Endothelial cell of umbilical vein (primary cell): ENCODE data around the gene TXNRD3.

Source experiments
- CTCF ChIP-seq, 2 donors: IDR thresholded peaks; 1 replicate in 1 of 2; 2 replicates in 1 of 2; pipeline ENCODE4 v1.5.1; 2011; ENCODE audit warnings: low read length in 2 of 2, mild to moderate bottlenecking in 2 of 2, moderate library complexity in 2 of 2, control low read depth in 1 of 2, inconsistent platforms in 1 of 2, low read depth in 1 of 2; ENCODE audit not compliant: insufficient read depth in 1 of 2; ENCODE audit errors: extremely low read depth in 1 of 2
- EZH2 ChIP-seq: IDR thresholded peaks from 2 replicates; pipeline ENCODE4 v1.6.1; 2012; ENCODE audit warnings: borderline replicate concordance, low read depth, mild to moderate bottlenecking, moderate library complexity, low read length, inconsistent platforms; ENCODE audit not compliant: severe bottlenecking
- FOS ChIP-seq: IDR thresholded peaks from 2 replicates; pipeline ENCODE4 v1.6.1; 2011; ENCODE audit warnings: mild to moderate bottlenecking, low read length, moderate library complexity, borderline replicate concordance; ENCODE audit not compliant: insufficient read depth
- GATA2 ChIP-seq: IDR thresholded peaks from 2 replicates; pipeline ENCODE4 v1.7.0; 2011; ENCODE audit warnings: low read depth, mild to moderate bottlenecking, moderate library complexity, mixed read lengths, low read length; ENCODE audit not compliant: insufficient read length, insufficient read depth
- JUN ChIP-seq: IDR thresholded peaks from 2 replicates; pipeline ENCODE4 v1.6.1; 2011; ENCODE audit warnings: borderline replicate concordance, low read depth; ENCODE audit not compliant: insufficient read length, insufficient read depth
- MAX ChIP-seq: IDR thresholded peaks from 2 replicates; pipeline ENCODE4 v1.6.1; 2011; ENCODE audit not compliant: insufficient read depth, insufficient read length
- MYC ChIP-seq: IDR thresholded peaks from one replicate; pipeline ENCODE4 v1.6.1; 2011; ENCODE audit warnings: mild to moderate bottlenecking, low read depth, low read length
- POLR2A ChIP-seq: IDR thresholded peaks from 2 replicates; pipeline ENCODE4 v1.6.1; 2012; ENCODE audit warnings: low read depth, mild to moderate bottlenecking, control low read depth, low read length
- POLR2AphosphoS5 ChIP-seq: IDR thresholded peaks from 2 replicates; pipeline ENCODE4 v1.6.1; 2012; ENCODE audit warnings: low read depth, mild to moderate bottlenecking, control low read depth, low read length, moderate library complexity; ENCODE audit not compliant: insufficient read depth

- TF ChIP-seq CTCF (IDR thresholded peaks at IDR 0.05; ENCODE audit: extremely low read depth in 1 of 2, insufficient read depth in 1 of 2, low read depth in 1 of 2, low read length in 2 of 2) = no peak
- TF ChIP-seq POLR2A = no peak
- TF ChIP-seq MAX = no peak
- no peak for TF ChIP-seq EZH2
- no peak for TF ChIP-seq POLR2AphosphoS5
- TF ChIP-seq JUN = no peak
- no peak for TF ChIP-seq MYC
- TF ChIP-seq FOS = no peak
- no peak for TF ChIP-seq GATA2
Measured at GRCh38 chr3:126683069-126683468, 28.1 kb upstream of the TXNRD3 start.
